HG03108 (cell line): ENCODE measurements around the gene DNAI1.
"Not testable (repeated sequence)": the region's sequence is repeated elsewhere in the genome, so short reads cannot be mapped to it uniquely, and the experiment has no call there.

Experiments used
- ATAC-seq: cut with Tn5 transposase; IDR thresholded peaks from one replicate; pipeline ENCODE4 v1.9.1; 2021; ENCODE audit warnings: moderate library complexity; ENCODE audit not compliant: unreplicated experiment

DNAI1 gene

GRCh38 chr9:34450644-34451043 is 8.0 kb upstream of the DNAI1 start:
- no peak for ATAC-seq

- no peak for ATAC-seq
Measured at GRCh38 chr9:34451135-34451534, 7.5 kb upstream of the DNAI1 start.

- no peak for ATAC-seq
Measured at GRCh38 chr9:34451545-34451944, 7.1 kb upstream of the DNAI1 start.

DNA sequence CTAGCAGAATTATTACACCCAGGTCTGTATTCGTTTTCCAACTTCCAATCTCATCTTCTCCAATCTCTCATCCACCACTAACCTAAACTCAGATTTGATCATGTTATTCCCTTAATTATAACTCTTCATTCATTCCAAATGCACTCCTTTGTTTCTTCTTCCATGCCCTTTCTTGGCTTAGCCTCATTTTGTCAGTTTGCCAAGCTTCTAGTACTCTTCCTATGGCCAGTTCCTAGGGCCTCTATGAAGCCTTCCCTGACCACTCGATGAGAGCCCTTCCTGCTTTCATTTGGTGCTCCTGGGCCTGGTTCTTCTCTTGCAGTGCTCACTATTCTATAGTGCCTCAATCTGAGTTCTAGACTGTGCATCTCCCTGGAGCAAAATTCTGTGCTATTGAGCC is 6.0 kb upstream of the DNAI1 start:
- no peak for ATAC-seq

DNA sequence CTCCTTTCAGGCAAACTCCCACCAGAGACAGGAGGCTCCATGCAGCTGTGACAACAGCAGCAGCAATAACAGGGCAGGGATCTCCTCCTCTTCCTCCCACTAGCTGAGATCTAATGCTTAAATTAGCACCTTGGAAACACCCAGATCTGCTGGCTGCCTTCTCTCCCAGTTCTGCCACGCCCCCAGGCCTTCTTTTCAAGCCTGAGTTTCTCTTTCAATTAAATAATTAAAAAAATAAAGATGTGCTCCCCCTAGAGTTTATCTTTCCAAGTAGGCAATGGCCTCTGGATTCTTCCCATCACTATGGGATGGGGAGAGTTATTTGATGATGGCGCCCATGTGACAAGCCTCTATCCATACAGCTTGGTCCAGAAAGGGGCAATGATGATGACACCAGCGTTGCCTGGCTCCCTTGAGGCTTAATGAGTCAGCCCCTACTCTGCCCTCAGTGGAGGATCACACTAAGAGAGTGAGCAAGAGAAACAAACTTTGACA is 4.0 kb upstream of the DNAI1 start:
- no peak for ATAC-seq

DNA sequence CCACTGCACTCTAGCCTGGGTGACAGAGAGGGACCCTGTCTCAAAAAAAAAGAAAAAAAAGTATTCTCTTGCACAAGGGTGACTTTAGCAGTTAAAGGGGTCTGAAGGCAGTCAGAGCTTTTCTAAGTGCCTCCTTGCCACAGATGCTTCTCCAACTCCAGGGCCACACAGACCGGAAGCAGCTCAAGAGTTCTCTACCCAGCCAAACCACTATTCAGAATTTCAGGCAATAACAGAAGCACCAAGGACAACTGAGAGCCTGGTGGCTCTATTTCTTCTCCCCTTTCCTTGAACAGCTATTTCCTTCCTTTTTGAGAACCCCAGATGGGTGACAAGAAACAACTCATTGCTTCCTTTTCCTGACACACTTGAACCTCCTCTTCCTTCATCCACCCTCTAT is 2.5 kb upstream of the DNAI1 start:
- no peak for ATAC-seq

DNA sequence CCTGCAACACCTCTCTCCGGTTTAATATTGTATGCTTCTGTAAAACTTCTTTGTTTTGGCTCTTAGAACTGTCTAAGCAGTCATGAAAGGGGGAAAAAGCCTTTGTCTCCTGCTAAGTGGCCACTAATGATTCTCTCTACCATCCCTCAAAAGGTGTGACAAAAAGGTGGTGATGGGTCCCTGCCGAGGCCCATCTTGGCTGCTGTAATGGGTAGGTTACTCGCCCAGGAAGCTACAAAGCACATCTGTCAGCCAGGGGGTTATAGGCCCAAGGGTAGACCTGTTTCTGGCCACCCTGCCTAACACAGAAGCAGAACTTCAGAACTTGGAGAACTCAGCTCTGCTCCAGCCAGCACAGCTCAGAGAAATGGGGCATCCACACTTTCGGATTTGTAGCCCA is 1.9 kb upstream of the DNAI1 start:
- no peak for ATAC-seq

DNA sequence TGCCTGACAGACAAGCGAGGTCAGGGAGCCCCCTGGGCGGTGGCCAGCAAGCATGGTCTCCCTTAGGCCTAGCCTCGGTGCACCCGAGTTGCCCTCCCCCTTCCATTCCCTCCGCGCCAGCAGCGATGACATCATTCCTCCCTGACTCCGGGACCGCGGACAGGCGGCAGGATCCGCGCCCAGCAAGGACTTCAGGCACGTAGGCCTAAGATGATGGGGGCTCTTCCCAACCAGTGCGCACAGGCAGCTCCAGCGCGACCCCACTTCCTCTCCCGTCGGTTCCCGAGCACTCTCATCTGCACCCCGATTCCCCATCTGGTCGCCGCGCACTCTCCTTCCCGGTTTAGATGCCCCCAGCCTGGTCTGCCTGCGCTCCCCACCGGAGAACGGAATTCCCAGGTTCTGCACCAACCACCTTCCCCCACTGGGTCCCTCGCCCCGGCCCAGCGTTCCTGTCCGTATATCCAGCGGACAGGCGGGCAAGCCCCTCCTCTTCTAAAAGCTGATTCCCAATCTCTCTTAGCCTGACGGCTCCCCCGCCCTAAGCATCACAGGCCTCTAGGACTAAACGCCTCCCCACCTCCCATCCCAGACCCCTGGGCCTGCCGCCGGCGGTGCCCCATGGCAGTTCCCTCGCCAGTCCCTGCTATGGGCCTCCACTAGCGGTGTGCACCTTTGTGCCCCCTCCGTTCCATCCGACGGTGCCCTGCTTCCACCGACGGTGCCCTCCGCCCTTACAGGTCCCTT is 1.2 kb upstream of the DNAI1 start:
- ATAC-seq: no peak

- ATAC-seq: no peak
Measured at GRCh38 chr9:34458959-34459340, 345 bp downstream of the DNAI1 start.

DNA sequence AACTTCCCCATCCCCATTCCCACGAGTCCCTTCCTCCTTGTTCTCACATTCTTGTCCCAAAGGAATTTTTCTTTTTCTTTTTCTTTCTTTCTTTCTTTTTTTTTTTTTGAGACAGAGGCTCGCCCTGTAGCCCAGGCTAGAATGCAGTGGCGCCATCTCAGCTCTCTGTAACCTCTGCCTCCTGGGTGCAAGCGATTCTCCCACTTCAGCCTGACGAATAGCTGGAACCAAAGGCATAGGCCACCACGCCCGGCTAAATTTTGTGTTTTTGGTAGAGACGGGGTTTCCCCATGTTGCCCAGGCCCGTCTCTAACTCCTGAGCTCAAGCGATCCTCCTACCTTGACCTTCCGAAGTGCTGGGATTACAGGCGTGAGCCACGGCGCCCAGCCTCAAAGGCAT is 751 bp downstream of the DNAI1 start:
- no peak for ATAC-seq

- no peak for ATAC-seq
Measured at GRCh38 chr9:34459941-34460340, 1.3 kb downstream of the DNAI1 start.

GRCh38 chr9:34463098-34463900 is 4.7 kb downstream of the DNAI1 start:
- ATAC-seq: no peak

- ATAC-seq: no peak
Measured at GRCh38 chr9:34463901-34464232, 5.3 kb downstream of the DNAI1 start.

DNA sequence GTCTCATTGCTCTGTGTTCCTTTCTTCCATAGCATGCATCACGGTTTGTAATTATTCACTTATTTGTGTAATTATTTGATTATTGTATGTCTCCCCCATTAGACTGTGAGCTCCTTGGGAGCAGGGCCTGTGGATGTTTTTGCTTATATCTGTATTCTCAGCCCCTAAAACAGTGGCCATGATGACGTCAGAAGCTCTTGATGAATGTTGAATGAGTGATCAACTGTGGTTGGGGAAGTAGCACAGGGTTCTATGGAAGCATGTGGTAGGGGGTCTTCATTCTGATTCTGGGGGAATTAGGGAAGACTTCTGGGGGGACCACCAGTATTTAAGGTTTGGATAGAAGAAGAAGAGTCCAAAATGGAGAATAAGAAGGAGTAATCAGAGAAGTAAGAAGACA is 6.0 kb downstream of the DNAI1 start:
- no peak for ATAC-seq

GRCh38 chr9:34465468-34465867 is 6.9 kb downstream of the DNAI1 start:
- ATAC-seq: no peak

- no peak for ATAC-seq
Measured at GRCh38 chr9:34475097-34475496, 16.5 kb downstream of the DNAI1 start.

GRCh38 chr9:34477541-34477940 is 18.9 kb downstream of the DNAI1 start:
- no peak for ATAC-seq

DNA sequence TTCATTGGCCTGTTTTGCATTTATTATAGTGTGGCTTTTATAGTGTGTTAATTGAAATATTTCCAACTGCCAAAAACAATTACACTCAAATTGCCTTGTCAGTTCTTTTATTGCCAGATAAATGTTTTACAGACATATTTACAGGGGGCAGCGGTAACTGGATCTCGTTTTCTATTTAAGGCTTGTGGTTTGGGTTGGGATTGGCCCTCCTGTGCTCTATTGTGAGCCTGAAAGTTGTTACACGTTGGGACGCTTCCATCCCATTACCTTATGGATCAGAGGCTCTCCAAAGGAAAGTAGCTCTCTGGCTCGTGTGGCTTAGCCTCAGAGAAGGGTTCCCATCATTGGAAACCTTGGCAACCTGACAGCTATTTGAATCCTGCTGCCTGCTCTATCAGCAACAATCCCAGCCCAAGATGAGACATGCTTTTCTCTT is 20.8 kb downstream of the DNAI1 start:
- ATAC-seq: no peak

DNA sequence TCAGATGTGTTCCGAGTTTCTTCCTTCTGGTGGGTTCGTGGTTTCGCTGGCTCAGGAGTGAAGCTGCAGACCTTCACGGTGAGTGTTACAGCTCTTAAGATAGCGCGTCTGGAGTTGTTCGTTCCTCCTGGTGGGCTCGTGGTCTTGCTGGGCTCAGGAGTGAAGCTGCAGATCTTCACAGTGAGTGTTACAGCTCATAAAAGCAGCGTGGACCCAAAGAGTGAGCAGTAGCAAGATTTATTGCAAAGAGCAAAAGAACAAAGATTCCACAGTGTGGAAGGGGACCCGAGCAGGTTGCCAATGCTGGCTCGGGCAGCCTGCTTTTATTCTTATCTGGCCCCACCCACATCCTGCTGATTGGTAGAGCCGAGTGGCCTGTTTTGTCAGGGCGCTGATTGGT is 23.0 kb downstream of the DNAI1 start:
- not testable (repeated sequence) for ATAC-seq

- ATAC-seq: not testable (repeated sequence)
Measured at GRCh38 chr9:34482746-34483145, 24.1 kb downstream of the DNAI1 start.

DNA sequence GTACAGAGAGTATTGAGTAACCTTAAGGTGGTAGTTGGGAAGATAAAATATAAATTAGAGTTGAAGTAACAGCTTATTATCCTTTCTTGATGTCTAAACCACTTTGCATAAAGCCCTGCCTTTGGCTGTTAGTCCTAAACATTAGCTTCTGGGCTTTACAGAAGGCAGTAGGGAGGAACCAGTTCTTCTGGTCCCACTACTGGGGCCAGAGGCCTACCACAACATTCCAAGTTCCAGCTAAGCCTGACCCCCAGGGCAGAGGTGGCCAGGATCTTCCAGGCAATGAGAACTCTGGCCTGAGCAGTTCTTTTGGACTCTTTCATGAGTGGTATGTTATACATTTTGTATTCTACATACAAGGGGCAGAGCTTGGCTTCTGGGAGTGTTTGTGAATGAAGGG is 26.1 kb downstream of the DNAI1 start:
- ATAC-seq: no peak

GRCh38 chr9:34485822-34486221 is 27.2 kb downstream of the DNAI1 start:
- no peak for ATAC-seq
